HepG2 (cell line): ENCODE measurements around the gene PSRC1. TPM values are rescaled to one million over a fixed set of nuclear protein-coding genes. Genes with fewer than 3 reads are reported as not detected.

ENCODE experiments used
- ETV5 ChIP-seq: IDR thresholded peaks from 2 replicates; pipeline ENCODE4 v1.6.1; 2018; ENCODE audit warnings: missing biosample characterization, missing genetic modification reagents, inconsistent platforms, borderline replicate concordance
- HOXA5 ChIP-seq: sonication (generic); formaldehyde crosslinking; IDR thresholded peaks from 2 replicates; pipeline ENCODE4 v1.4.0; 2020; ENCODE audit warnings: missing genetic modification reagents
- PLRG1 ChIP-seq: fragments of 450-650 bp; conservative IDR thresholded peaks from 2 replicates; pipeline ENCODE4 v1.6.1; 2016
- POGK ChIP-seq: sonication (generic); formaldehyde crosslinking; conservative IDR thresholded peaks from 2 replicates; pipeline ENCODE4 v1.8.0; 2022; ENCODE audit warnings: mild to moderate bottlenecking, moderate library complexity, missing genetic modification reagents
- RBAK ChIP-seq: sonication (generic); formaldehyde crosslinking; IDR thresholded peaks from 2 replicates; pipeline ENCODE4 v1.5.1; 2020; ENCODE audit warnings: mild to moderate bottlenecking, missing genetic modification reagents
- SMAD9 ChIP-seq: sonication (generic); formaldehyde crosslinking; IDR thresholded peaks from 2 replicates; pipeline ENCODE4 v1.5.1; 2020; ENCODE audit warnings: mild to moderate bottlenecking, missing genetic modification reagents
- TAF15 ChIP-seq: fragments of 200-400 bp; formaldehyde crosslinking; IDR thresholded peaks from one replicate; pipeline ENCODE4 v1.6.1; 2018; ENCODE audit warnings: mild to moderate bottlenecking, low read depth, low read length; ENCODE audit not compliant: poor library complexity, severe bottlenecking
- WIZ ChIP-seq: sonication (generic); formaldehyde crosslinking; IDR thresholded peaks from 2 replicates; pipeline ENCODE4 v1.5.1; 2020; ENCODE audit warnings: mild to moderate bottlenecking, missing genetic modification reagents
- YEATS2 ChIP-seq: sonication (generic); formaldehyde crosslinking; IDR thresholded peaks from 2 replicates; pipeline ENCODE4 v1.4.0; 2020; ENCODE audit warnings: missing genetic modification reagents, borderline replicate concordance
- ZNF281 ChIP-seq: sonication (generic); formaldehyde crosslinking; IDR thresholded peaks from 2 replicates; pipeline ENCODE4 v1.4.0; 2020; ENCODE audit warnings: missing genetic modification reagents, borderline replicate concordance
- ZNF720 ChIP-seq: sonication (generic); formaldehyde crosslinking; IDR thresholded peaks from 2 replicates; pipeline ENCODE4 v1.4.0; 2020; ENCODE audit warnings: missing genetic modification reagents
- ZNF773 ChIP-seq: sonication (generic); formaldehyde crosslinking; IDR thresholded peaks from 2 replicates; pipeline ENCODE4 v1.4.0; 2020; ENCODE audit warnings: missing genetic modification reagents, borderline replicate concordance
- ZSCAN30 ChIP-seq: sonication (generic); formaldehyde crosslinking; IDR thresholded peaks from 2 replicates; pipeline ENCODE4 v1.5.0; 2020; ENCODE audit warnings: mild to moderate bottlenecking, missing genetic modification reagents
- polyA plus RNA-seq, 8 experiments: library from polyadenylated mRNA; depleted of rRNA in 3 of 8; stranded (reverse) in 7 of 8; unstranded in 1 of 8; fragments of >200 nt; fragmentation: Illumina TruSeq in 4 of 8; extraction: Trizol in 4 of 8; gene quantifications; 2 replicates each; pipeline versions ENCODE4 v1.2.1 to v1.2.3, GENCODE V29; 2011 to 2016; ENCODE audit warnings: low read depth in 4 of 8, missing spikeins in 1 of 8, mixed read lengths in 1 of 8; ENCODE audit not compliant: insufficient read depth in 1 of 8
- total RNA-seq, 5 experiments: library from RNA; depleted of rRNA; stranded (reverse); fragments of >200 nt; fragmentation: Illumina TruSeq; extraction: Trizol; gene quantifications; 2 replicates each; pipeline ENCODE4 v1.2.3, GENCODE V29; 2016; ENCODE audit warnings: low read depth in 1 of 5
- TF ChIP-seq, protein P1 (sequence below), 2 experiments: sonication (generic) in 1 of 2; formaldehyde crosslinking in 1 of 2; IDR thresholded peaks; 2 replicates each; pipeline versions ENCODE4 v1.4.0 to v1.6.1; 2016 to 2020; ENCODE audit warnings: borderline replicate concordance in 1 of 2, low read depth in 1 of 2, mild to moderate bottlenecking in 1 of 2, missing genetic modification reagents in 1 of 2
- TF ChIP-seq, protein P2 (sequence below): sonication (generic); formaldehyde crosslinking; IDR thresholded peaks from 2 replicates; pipeline ENCODE4 v1.4.0; 2020; ENCODE audit warnings: missing genetic modification reagents, low read depth, mild to moderate bottlenecking, borderline replicate concordance
- TF ChIP-seq, protein P3 (sequence below): sonication (generic); formaldehyde crosslinking; IDR thresholded peaks from 2 replicates; pipeline ENCODE4 v1.4.0; 2020; ENCODE audit warnings: mild to moderate bottlenecking, missing genetic modification reagents

Gene PSRC1
- total and polyA plus RNA-seq, 2 of the 13 experiments (the other 11 are each of a cell fraction or from before 2014, with no cell fraction given): 28.6 to 30.3 TPM

DNA sequence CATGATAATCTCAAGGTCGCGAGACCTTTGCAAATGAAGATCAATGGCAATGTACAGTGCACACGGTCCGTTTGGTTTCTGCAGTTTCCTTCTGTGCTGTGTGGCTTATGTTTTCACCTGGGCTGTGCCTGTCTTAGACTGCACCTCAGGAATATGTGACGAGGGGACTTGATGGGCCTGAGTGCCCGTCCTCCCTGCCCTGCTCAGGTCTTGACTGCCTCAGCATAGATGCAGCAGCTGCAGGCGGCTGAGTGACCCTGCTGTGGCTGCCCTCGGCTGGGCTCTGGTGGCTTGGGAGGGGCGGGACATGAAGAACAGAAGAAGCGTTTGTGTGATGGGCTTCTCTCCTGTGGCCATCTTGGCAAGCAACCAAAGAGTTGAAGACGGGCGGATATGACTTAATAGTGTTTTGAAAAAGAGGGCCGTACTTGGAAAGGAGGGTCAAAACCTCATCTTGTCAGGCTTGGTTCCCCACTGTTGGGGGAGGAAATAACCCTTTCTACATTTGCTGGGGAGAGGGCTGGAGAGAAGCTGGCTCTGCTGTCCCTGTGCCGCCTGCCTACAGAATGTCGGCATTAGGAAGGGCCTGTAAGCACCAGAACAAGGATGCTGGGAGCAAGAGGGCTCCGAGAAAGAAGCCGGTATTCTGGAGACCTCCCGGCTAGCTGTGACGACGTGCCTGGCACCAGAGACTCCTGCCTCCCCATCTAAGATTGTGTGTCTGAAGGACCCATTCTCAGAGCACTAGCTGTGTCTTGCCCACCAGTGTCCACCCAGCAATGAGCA is 16.8 kb upstream of the PSRC1 start (continued):
- TF ChIP-seq, protein P1, sequence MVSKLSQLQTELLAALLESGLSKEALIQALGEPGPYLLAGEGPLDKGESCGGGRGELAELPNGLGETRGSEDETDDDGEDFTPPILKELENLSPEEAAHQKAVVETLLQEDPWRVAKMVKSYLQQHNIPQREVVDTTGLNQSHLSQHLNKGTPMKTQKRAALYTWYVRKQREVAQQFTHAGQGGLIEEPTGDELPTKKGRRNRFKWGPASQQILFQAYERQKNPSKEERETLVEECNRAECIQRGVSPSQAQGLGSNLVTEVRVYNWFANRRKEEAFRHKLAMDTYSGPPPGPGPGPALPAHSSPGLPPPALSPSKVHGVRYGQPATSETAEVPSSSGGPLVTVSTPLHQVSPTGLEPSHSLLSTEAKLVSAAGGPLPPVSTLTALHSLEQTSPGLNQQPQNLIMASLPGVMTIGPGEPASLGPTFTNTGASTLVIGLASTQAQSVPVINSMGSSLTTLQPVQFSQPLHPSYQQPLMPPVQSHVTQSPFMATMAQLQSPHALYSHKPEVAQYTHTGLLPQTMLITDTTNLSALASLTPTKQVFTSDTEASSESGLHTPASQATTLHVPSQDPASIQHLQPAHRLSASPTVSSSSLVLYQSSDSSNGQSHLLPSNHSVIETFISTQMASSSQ (IDR thresholded peaks at IDR 0.05; ENCODE audit: low read depth): no peak; the same call in 1 of the 2 replicates
- TF ChIP-seq, protein P1 (CRISPR knock-in tag; IDR thresholded peaks at IDR 0.05; ENCODE audit: borderline replicate concordance): no peak; the same call in 1 of the 2 replicates
- TF ChIP-seq ETV5 (CRISPR knock-in tag) (0 out of 2 replicates have a peak, but pooled peaks have one; percentile 5), ZNF281 (CRISPR knock-in tag) (no peak), SMAD9 (CRISPR knock-in tag) (peak; percentile 50; the same call in 1 of the 2 replicates), YEATS2 (CRISPR knock-in tag) (no peak), PLRG1 (no peak), ZNF773 (CRISPR knock-in tag) (no peak), HOXA5 (CRISPR knock-in tag) (no peak), RBAK (CRISPR knock-in tag) (no peak), ZNF720 (CRISPR knock-in tag) (no peak), WIZ (CRISPR knock-in tag) (no peak), POGK (0 out of 2 replicates have a peak, but pooled peaks have one; percentile 12), TAF15 (no peak), ZSCAN30 (CRISPR knock-in tag) (no peak)
- TF ChIP-seq, protein P2, sequence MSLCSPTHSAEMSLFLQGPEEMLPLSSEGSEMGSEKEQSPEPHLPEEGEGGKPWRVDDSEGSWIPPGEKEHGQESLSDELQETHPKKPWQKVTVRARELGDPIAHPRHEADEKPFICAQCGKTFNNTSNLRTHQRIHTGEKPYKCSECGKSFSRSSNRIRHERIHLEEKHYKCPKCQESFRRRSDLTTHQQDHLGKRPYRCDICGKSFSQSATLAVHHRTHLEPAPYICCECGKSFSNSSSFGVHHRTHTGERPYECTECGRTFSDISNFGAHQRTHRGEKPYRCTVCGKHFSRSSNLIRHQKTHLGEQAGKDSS: no peak
- TF ChIP-seq, protein P3, sequence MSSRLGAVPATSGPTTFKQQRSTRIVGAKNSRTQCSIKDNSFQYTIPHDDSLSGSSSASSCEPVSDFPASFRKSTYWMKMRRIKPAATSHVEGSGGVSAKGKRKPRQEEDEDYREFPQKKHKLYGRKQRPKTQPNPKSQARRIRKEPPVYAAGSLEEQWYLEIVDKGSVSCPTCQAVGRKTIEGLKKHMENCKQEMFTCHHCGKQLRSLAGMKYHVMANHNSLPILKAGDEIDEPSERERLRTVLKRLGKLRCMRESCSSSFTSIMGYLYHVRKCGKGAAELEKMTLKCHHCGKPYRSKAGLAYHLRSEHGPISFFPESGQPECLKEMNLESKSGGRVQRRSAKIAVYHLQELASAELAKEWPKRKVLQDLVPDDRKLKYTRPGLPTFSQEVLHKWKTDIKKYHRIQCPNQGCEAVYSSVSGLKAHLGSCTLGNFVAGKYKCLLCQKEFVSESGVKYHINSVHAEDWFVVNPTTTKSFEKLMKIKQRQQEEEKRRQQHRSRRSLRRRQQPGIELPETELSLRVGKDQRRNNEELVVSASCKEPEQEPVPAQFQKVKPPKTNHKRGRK (CRISPR knock-in tag): no peak
